ENCODE measurements around the gene SARNP. TPM values are rescaled to one million over a fixed set of nuclear protein-coding genes. Genes with fewer than 3 reads are reported as not detected.
A peak's percentile ranks its signal among the peaks of the same experiment; 100 is the strongest.
"Not testable (repeated sequence)": the region's sequence is repeated elsewhere in the genome, so short reads cannot be mapped to it uniquely, and the experiment has no call there.

The SARNP gene
- polyA plus RNA-seq, 2 of the 4 experiments (the other 2 are of a cell fraction), result 123 to 198 TPM

DNA sequence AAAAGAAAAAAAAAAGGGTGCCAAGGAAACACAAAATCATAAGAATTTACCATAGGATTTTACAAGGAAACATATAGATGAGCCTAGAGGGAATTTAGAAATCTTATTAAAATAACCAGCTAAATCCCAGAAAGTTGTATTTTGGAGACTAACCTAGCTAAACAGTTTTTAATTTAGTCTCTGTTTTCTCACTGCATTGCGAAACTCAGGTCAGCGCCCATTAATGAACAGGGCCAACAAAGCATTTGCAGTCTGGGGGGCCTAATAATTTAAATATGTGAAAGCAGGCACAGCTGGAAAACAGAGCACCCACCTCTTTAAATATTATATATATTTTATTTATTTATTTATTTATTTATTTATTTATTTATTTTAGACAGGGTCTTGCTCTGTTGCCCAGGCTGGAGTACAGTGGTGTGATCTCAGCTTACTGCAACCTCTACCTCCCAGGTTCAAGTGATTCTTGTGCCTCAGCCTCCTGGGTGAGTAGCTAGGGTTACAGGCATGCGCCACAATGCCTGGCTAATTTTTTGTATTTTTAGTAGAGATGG lies 49.0 kb upstream of the SARNP start:
- not testable (repeated sequence) for H3K4me2 ChIP-seq, ATAC-seq, FAIRE-seq

DNA sequence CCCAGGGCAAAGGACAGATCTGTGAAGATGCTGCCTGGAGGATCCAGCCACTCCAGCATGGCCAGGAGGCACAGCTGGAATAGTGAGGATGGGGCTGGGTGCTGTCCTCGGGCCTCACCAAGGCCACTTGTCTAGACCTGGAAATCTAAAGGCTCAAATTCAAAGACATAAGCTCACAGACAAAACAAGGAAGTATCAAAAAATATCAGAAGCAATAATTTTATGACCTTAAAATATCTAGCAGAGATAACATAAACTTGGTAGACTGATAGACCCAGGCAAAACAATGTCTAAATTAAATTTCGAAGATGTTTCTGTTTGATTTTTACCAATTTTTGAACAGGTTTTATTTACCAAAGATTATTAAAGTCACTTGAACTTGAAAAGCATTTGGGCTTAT lies 47.8 kb upstream of the SARNP start:
- WGBS (ENCODE audit: missing lambda C conversion rate), result 51% methylated on average over 2 of the region's 2 CpGs
- ATAC-seq (no peak), FAIRE-seq (peak; percentile 28), DNase-seq (ENCODE audit: low read depth in 1 of 2, low spot score in 1 of 2) (no peak)
- Histone ChIP-seq H3K4me3 (no peak overlapping the region), H3K9me3 (no peaks in the 10 kb centered on the region), H3K27ac (no peak overlapping the region), H3K4me2 (no peak overlapping the region), H3K4me1 (0 out of 3 replicates have a peak, but pooled peaks cover 3% of the 10 kb centered on the region)
- POLR2A ChIA-PET, result no interaction called here
- CTCF ChIA-PET, result interaction anchor here (1.5 kb wide), 1 partner anchor 10 kb away, joined by 3 read pairs; no protein-coding TSS in a partner anchor
- TF ChIP-seq SREBF2 (IDR thresholded peaks at IDR 0.05), result no peak
- TF ChIP-seq FOXS1 (CRISPR knock-in tag; IDR thresholded peaks at IDR 0.05), result no peak
- no peak for TF ChIP-seq RFX5 (IDR thresholded peaks at IDR 0.05)
- TF ChIP-seq MAZ (IDR thresholded peaks at IDR 0.05; ENCODE audit: borderline replicate concordance, low read depth, low read length), result no peak
- TF ChIP-seq, protein P1, sequence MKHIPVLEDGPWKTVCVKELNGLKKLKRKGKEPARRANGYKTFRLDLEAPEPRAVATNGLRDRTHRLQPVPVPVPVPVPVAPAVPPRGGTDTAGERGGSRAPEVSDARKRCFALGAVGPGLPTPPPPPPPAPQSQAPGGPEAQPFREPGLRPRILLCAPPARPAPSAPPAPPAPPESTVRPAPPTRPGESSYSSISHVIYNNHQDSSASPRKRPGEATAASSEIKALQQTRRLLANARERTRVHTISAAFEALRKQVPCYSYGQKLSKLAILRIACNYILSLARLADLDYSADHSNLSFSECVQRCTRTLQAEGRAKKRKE (CRISPR knock-in tag; IDR thresholded peaks at IDR 0.05; ENCODE audit: low read depth), result no peak
- no peak for TF ChIP-seq MAFK (IDR thresholded peaks at IDR 0.05; ENCODE audit: partially characterized antibody)
- no peak for TF ChIP-seq TP53 (CRISPR knock-in tag; IDR thresholded peaks at IDR 0.05)
- TF ChIP-seq, protein P2, sequence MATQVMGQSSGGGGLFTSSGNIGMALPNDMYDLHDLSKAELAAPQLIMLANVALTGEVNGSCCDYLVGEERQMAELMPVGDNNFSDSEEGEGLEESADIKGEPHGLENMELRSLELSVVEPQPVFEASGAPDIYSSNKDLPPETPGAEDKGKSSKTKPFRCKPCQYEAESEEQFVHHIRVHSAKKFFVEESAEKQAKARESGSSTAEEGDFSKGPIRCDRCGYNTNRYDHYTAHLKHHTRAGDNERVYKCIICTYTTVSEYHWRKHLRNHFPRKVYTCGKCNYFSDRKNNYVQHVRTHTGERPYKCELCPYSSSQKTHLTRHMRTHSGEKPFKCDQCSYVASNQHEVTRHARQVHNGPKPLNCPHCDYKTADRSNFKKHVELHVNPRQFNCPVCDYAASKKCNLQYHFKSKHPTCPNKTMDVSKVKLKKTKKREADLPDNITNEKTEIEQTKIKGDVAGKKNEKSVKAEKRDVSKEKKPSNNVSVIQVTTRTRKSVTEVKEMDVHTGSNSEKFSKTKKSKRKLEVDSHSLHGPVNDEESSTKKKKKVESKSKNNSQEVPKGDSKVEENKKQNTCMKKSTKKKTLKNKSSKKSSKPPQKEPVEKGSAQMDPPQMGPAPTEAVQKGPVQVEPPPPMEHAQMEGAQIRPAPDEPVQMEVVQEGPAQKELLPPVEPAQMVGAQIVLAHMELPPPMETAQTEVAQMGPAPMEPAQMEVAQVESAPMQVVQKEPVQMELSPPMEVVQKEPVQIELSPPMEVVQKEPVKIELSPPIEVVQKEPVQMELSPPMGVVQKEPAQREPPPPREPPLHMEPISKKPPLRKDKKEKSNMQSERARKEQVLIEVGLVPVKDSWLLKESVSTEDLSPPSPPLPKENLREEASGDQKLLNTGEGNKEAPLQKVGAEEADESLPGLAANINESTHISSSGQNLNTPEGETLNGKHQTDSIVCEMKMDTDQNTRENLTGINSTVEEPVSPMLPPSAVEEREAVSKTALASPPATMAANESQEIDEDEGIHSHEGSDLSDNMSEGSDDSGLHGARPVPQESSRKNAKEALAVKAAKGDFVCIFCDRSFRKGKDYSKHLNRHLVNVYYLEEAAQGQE (IDR thresholded peaks at IDR 0.05), result no peak
- TF ChIP-seq EHF (CRISPR knock-in tag; IDR thresholded peaks at IDR 0.05), result no peak

More for the DNA sequence above, 49.0 kb upstream of the SARNP start:
- TF ChIP-seq ZC3H11A (IDR thresholded peaks at IDR 0.05), result peak; percentile 39
- peak; percentile 42 to 45; a peak in 2 of 4 replicates for TF ChIP-seq CEBPB (IDR thresholded peaks at IDR 0.05)
- DNase-seq (ENCODE audit: low read depth in 1 of 2, low spot score in 1 of 2); H3K27ac ChIP-seq; POLR2A ChIA-PET; H3K4me3 ChIP-seq; H3K4me1 ChIP-seq; H3K9me3 ChIP-seq: not testable (repeated sequence)
- CTCF ChIA-PET, result interaction anchor here (0.6 to 1.5 kb wide), 8 partner anchors 10 to 252 kb away, joined by 3 to 4 read pairs (median 3); partner anchors contain the start of gene ZC3H10
- 90% methylated on average over 3 of the region's 3 CpGs for WGBS (ENCODE audit: missing lambda C conversion rate)

DNA sequence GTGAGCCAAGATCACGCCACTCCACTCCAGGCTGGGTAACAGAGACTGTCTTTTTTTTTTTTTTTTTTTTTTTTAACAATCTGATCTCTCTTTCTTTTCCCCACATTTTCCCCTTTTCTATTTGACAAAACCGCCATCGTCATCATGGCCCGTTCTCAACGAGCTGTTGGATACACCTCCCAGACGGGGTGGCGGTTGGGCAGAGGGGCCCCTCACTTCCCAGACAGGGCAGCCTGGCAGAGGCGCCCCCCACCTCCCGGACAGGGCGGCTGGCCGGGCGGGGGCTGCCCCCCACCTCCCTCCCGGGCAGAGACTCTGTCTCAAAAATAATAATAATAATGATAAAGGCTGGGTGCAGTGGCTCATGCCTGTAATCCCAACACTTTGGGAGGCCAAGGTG lies 45.4 kb upstream of the SARNP start:
- H3K9me3 ChIP-seq; H3K4me3 ChIP-seq; ATAC-seq; H3K27ac ChIP-seq; FAIRE-seq; POLR2A ChIA-PET; H3K4me1 ChIP-seq; H3K4me2 ChIP-seq; DNase-seq (ENCODE audit: low read depth in 1 of 2, low spot score in 1 of 2): not testable (repeated sequence)
- 88% methylated on average over 12 of the region's 13 CpGs for WGBS (ENCODE audit: missing lambda C conversion rate)
- CTCF ChIA-PET, result interaction anchor here (1.4 kb wide), 1 partner anchor 17 kb away, joined by 3 read pairs; no protein-coding TSS in a partner anchor

DNA sequence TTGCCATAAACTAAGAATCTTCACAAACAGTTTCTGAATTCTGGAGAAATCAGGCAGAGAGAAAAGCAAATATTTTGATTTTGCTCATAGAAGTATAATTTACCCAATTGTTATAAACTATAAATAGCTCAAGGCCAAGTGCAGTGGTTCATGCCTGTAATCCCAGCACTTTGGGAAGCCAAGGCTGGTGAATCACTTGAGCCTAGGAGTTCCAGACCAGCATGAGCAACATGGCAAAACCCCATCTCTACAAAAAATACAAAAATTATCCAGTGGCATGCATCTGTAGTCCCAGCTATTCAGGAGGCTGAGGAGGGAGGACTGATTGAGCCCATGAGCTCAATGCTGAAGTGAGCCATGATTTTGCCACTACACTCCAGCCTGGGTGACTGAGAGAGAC lies 44.8 kb upstream of the SARNP start:
- FAIRE-seq, result no peak
- TF ChIP-seq RAD21 (conservative IDR thresholded peaks at IDR 0.05 in 1 of 2, IDR thresholded peaks at IDR 0.05 in 1 of 2), result no peak
- TF ChIP-seq, protein P3, sequence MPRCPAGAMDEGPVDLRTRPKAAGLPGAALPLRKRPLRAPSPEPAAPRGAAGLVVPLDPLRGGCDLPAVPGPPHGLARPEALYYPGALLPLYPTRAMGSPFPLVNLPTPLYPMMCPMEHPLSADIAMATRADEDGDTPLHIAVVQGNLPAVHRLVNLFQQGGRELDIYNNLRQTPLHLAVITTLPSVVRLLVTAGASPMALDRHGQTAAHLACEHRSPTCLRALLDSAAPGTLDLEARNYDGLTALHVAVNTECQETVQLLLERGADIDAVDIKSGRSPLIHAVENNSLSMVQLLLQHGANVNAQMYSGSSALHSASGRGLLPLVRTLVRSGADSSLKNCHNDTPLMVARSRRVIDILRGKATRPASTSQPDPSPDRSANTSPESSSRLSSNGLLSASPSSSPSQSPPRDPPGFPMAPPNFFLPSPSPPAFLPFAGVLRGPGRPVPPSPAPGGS (IDR thresholded peaks at IDR 0.05), result no peak
- no peak for TF ChIP-seq KDM5A (IDR thresholded peaks at IDR 0.05)
- no peak for TF ChIP-seq FOSB (CRISPR knock-in tag; IDR thresholded peaks at IDR 0.05)

More for the DNA sequence above, 44.8 kb upstream of the SARNP start:
- peak in 1 of 2 experiments; percentile 21 for DNase-seq (ENCODE audit: low read depth in 1 of 2, low spot score in 1 of 2)
- POLR2A ChIA-PET, result no interaction called here
- Histone ChIP-seq H3K4me2 (no peak overlapping the region), H3K27ac (no peak overlapping the region), H3K4me1 (0 out of 3 replicates have a peak, but pooled peaks cover 3% of the 10 kb centered on the region), H3K4me3 (no peak overlapping the region), H3K9me3 (no peaks in the 10 kb centered on the region)
- ATAC-seq, result no peak; a peak in 1 of 6 replicates
- CTCF ChIA-PET, result no interaction called here
